ENCODE data around the gene CUBN.

The CUBN gene

DNA sequence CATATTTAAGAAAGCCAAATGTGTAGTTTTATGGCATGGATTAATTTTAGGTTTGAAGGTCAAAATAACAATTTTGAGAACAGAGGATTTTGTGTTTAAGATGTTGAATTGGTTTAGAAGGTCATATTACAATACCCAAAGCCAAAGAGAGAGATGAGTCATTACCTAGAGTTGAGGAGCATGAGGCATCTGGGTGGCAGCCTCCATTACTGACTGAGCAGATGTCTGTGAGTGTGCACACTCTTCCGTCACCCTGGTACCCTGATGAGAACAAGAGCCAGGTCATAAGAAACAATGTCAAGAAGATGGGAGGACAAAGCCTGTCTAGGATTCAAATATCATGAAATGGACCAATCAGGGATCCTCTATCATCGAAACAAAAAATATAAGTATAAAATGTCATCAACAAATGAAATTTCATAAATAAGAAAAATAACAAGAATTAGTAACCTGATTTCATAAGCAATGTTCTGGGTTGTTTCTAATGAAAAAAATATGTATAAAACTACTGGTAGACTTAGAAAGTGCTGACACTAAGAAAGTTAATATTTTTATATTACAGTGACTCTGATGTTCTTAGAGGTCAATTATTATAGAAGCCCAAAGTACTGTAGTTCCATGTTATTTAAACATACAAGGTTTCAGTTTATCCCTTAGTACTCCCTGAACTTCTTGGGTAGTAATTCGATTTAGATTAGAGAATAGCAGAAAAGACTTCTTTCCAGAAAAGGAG is 20.0 kb downstream of the CUBN start:
- Mint-ChIP-seq H3K4me3 (no peak overlapping the region), H3K9me3 (no peaks in the 10 kb centered on the region)

DNA sequence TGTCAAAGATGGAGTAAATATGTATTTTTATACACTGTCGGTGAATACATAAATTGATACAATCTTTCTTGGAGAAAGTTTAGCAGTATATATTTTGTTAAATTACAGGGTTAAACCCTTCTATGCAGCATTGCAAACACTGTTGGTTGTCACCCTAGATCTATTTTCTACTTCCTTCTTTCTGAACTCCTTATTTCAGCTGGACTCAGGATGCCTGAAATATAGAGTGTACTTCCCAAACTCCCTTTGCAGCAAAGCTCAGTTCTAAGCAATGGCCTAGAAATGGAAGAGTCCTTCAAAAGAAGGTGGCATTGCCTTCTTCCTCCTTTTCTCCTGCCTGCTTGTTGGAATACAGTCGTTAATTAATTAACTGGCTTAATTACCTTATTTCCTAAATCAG is 20.6 kb downstream of the CUBN start:
- H3K9me3 Mint-ChIP-seq, result no peaks in the 10 kb centered on the region
- DNase-seq (ENCODE audit: low spot score), result no peak
- no peaks in the 10 kb centered on the region for H3K4me1 Mint-ChIP-seq (ENCODE audit: low read depth)
- no peak overlapping the region for H3K4me3 Mint-ChIP-seq
- H3K27me3 Mint-ChIP-seq (ENCODE audit: low read depth), result peaks cover 2% of the 10 kb centered on the region
- H3K27ac Mint-ChIP-seq, result no peak overlapping the region
- H3K36me3 Mint-ChIP-seq (ENCODE audit: low read depth), result no peaks in the 10 kb centered on the region

More for the DNA sequence above, 20.0 kb downstream of the CUBN start:
- H3K4me1 Mint-ChIP-seq (ENCODE audit: low read depth), result no peaks in the 10 kb centered on the region
- H3K36me3 Mint-ChIP-seq (ENCODE audit: low read depth), result no peaks in the 10 kb centered on the region
- H3K27me3 Mint-ChIP-seq (ENCODE audit: low read depth), result peaks cover 2% of the 10 kb centered on the region
- no peak for DNase-seq (ENCODE audit: low spot score)
- H3K27ac Mint-ChIP-seq, result no peak overlapping the region

DNA sequence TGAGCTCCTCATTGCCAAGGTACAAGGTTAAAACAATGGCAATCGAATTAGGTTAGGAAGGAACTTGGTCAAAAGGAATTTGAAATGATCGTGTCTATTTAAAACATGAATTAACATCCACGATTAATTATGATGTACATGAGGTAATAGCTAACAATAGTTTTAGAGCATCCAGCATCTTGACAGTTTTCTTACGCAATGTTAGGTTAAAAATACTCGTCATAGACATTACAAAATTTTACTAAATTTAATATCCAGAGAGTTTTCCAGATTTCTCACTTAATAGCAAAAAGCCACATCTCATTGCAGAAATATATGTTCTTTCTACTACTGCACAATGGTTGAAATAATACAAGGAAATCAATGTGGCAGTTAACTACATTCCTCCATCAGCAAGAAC is 22.6 kb downstream of the CUBN start:
- Mint-ChIP-seq H3K27me3 (ENCODE audit: low read depth) (peaks cover 2% of the 10 kb centered on the region), H3K9me3 (no peaks in the 10 kb centered on the region), H3K27ac (no peak overlapping the region), H3K36me3 (ENCODE audit: low read depth) (no peaks in the 10 kb centered on the region), H3K4me1 (ENCODE audit: low read depth) (no peaks in the 10 kb centered on the region), H3K4me3 (no peak overlapping the region)
- DNase-seq (ENCODE audit: low spot score), result no peak

- DNase-seq (ENCODE audit: low spot score), result no peak
- H3K4me1 Mint-ChIP-seq (ENCODE audit: low read depth), result no peaks in the 10 kb centered on the region
- no peak overlapping the region for H3K27ac Mint-ChIP-seq
- H3K27me3 Mint-ChIP-seq (ENCODE audit: low read depth), result no peaks in the 10 kb centered on the region
- no peaks in the 10 kb centered on the region for H3K36me3 Mint-ChIP-seq (ENCODE audit: low read depth)
- H3K4me3 Mint-ChIP-seq, result no peak overlapping the region
- no peaks in the 10 kb centered on the region for H3K9me3 Mint-ChIP-seq
Measured at GRCh38 chr10:17101910-17102266, 27.7 kb downstream of the CUBN start.

GRCh38 chr10:17101257-17101909 is 28.2 kb downstream of the CUBN start:
- H3K27me3 Mint-ChIP-seq (ENCODE audit: low read depth), result no peaks in the 10 kb centered on the region
- H3K27ac Mint-ChIP-seq, result no peak overlapping the region
- no peak overlapping the region for H3K4me3 Mint-ChIP-seq
- H3K4me1 Mint-ChIP-seq (ENCODE audit: low read depth), result no peaks in the 10 kb centered on the region
- no peaks in the 10 kb centered on the region for H3K9me3 Mint-ChIP-seq
- no peaks in the 10 kb centered on the region for H3K36me3 Mint-ChIP-seq (ENCODE audit: low read depth)
- DNase-seq (ENCODE audit: low spot score), result no peak

- Mint-ChIP-seq H3K9me3 (no peaks in the 10 kb centered on the region), H3K27ac (no peak overlapping the region), H3K4me3 (no peak overlapping the region), H3K36me3 (ENCODE audit: low read depth) (no peaks in the 10 kb centered on the region), H3K4me1 (ENCODE audit: low read depth) (no peaks in the 10 kb centered on the region), H3K27me3 (ENCODE audit: low read depth) (peaks cover 3% of the 10 kb centered on the region)
- no peak for DNase-seq (ENCODE audit: low spot score)
Measured at GRCh38 chr10:17100586-17100985, 29.0 kb downstream of the CUBN start.

GRCh38 chr10:17098012-17098411 is 31.6 kb downstream of the CUBN start:
- peaks cover 2% of the 10 kb centered on the region for H3K36me3 Mint-ChIP-seq (ENCODE audit: low read depth)
- no peak overlapping the region for H3K27ac Mint-ChIP-seq
- H3K27me3 Mint-ChIP-seq (ENCODE audit: low read depth), result peaks cover 4% of the 10 kb centered on the region
- DNase-seq (ENCODE audit: low spot score), result no peak
- H3K4me3 Mint-ChIP-seq, result no peak overlapping the region
- no peaks in the 10 kb centered on the region for H3K4me1 Mint-ChIP-seq (ENCODE audit: low read depth)
- H3K9me3 Mint-ChIP-seq, result peaks cover 4% of the 10 kb centered on the region

GRCh38 chr10:17094844-17095243 is 34.8 kb downstream of the CUBN start:
- Mint-ChIP-seq H3K27me3 (ENCODE audit: low read depth) (peaks cover 6% of the 10 kb centered on the region), H3K36me3 (ENCODE audit: low read depth) (peaks cover 2% of the 10 kb centered on the region), H3K27ac (no peak overlapping the region)

GRCh38 chr10:17092986-17093803 is 36.4 kb downstream of the CUBN start:
- Mint-ChIP-seq H3K36me3 (ENCODE audit: low read depth) (peaks cover 2% of the 10 kb centered on the region), H3K27ac (no peak overlapping the region), H3K27me3 (ENCODE audit: low read depth) (peaks cover 11% of the 10 kb centered on the region), H3K9me3 (peaks cover 5% of the 10 kb centered on the region), H3K4me3 (no peak overlapping the region), H3K4me1 (ENCODE audit: low read depth) (peaks cover 4% of the 10 kb centered on the region)
- DNase-seq (ENCODE audit: low spot score), result no peak

More at GRCh38 chr10:17094844-17095243, 34.8 kb downstream of the CUBN start:
- no peak overlapping the region for H3K4me3 Mint-ChIP-seq
- H3K9me3 Mint-ChIP-seq, result peaks cover 5% of the 10 kb centered on the region
- DNase-seq (ENCODE audit: low spot score), result no peak
- H3K4me1 Mint-ChIP-seq (ENCODE audit: low read depth), result peaks cover 4% of the 10 kb centered on the region

DNA sequence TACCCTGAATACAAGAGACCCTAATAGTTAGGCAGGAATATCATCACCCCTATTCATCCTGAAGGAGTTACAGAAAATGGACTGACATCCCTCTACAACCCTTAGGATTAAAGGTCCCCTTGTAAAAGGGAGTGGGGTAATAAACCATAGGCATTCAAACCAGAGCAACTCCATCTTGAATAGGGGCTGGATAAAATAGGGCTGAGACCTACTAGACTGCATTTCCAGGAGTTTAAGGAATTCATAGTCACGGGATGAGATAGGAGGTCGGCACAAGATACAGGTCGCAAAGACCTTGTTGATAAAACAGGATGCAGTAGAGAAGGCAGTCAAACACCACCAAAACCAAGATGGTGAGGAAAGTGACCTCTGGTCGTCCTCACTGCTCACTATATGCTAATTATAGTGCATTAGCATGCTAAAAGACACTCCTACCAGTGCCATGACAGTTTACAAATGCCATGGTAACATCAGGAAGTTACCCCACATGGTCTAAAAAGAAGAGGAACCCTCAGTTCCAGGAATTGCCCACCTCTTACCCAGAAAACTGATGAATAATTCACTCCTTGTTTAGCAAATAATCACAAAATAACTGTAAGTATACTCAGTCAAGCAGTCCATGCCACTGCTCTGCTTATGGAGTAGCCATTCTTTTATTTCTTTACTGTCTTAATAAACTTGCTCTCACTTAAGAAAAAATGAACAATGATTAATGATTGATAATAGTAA is 37.2 kb downstream of the CUBN start:
- H3K27me3 Mint-ChIP-seq (ENCODE audit: low read depth), result peaks cover 11% of the 10 kb centered on the region
- H3K4me3 Mint-ChIP-seq, result no peak overlapping the region
- H3K4me1 Mint-ChIP-seq (ENCODE audit: low read depth), result peaks cover 4% of the 10 kb centered on the region
- H3K9me3 Mint-ChIP-seq, result peaks cover 5% of the 10 kb centered on the region
- H3K36me3 Mint-ChIP-seq (ENCODE audit: low read depth), result peaks cover 2% of the 10 kb centered on the region
- no peak overlapping the region for H3K27ac Mint-ChIP-seq
- no peak for DNase-seq (ENCODE audit: low spot score)

DNA sequence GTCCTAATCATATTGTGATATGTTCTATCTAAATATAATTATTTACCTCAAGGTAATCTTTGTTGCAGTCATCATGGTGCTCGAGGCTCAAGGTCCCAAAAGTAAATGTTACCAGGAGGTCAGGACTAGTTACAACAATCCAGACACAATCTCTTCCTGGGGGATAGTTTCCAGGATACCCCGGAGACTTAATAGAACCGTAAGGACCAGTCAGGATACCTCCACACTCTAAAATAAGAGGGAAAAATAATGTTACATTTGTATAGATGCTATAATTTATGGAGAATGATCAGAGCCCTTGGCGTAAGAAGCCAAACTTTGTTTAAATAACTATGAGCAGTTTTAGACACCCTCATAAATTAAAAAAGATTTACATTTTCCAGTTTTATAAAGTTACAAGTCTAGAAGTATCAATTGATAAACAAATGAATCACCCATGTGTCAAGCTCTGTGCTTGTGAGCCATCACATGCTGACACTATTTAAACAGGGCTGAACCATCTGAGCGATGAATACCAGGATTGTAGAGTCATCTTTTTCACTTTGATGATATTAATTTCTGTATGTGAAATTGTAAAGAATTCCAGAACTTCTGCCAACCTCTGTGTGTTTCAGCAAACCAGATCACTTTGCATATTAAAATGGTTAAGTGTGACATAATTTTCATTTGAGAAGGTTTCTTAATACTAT is 41.3 kb downstream of the CUBN start:
- Mint-ChIP-seq H3K27me3 (ENCODE audit: low read depth) (peaks cover 18% of the 10 kb centered on the region), H3K4me1 (ENCODE audit: low read depth) (peaks cover 4% of the 10 kb centered on the region), H3K36me3 (ENCODE audit: low read depth) (no peaks in the 10 kb centered on the region), H3K4me3 (no peak overlapping the region), H3K9me3 (peaks cover 4% of the 10 kb centered on the region), H3K27ac (no peak overlapping the region)
- no peak for DNase-seq (ENCODE audit: low spot score)

- Mint-ChIP-seq H3K9me3 (no peaks in the 10 kb centered on the region), H3K27me3 (ENCODE audit: low read depth) (peaks cover 18% of the 10 kb centered on the region), H3K27ac (no peak overlapping the region), H3K4me1 (ENCODE audit: low read depth) (no peaks in the 10 kb centered on the region), H3K4me3 (no peak overlapping the region), H3K36me3 (ENCODE audit: low read depth) (no peaks in the 10 kb centered on the region)
- no peak for DNase-seq (ENCODE audit: low spot score)
Measured at GRCh38 chr10:17086865-17087367, 42.7 kb downstream of the CUBN start.

- no peaks in the 10 kb centered on the region for H3K9me3 Mint-ChIP-seq
- no peak overlapping the region for H3K27ac Mint-ChIP-seq
- H3K36me3 Mint-ChIP-seq (ENCODE audit: low read depth), result no peaks in the 10 kb centered on the region
- peaks cover 21% of the 10 kb centered on the region for H3K27me3 Mint-ChIP-seq (ENCODE audit: low read depth)
- H3K4me1 Mint-ChIP-seq (ENCODE audit: low read depth), result no peaks in the 10 kb centered on the region
- H3K4me3 Mint-ChIP-seq, result no peak overlapping the region
- no peak for DNase-seq (ENCODE audit: low spot score)
Measured at GRCh38 chr10:17085011-17085725, 44.4 kb downstream of the CUBN start.

Data from T-helper 2 cell treated with Interferon-gamma antibody and Interleukin-4, amounts not matched to agents 5 μg/mL and 100 μg/mL, for 36 hours (primary cell).